GM18517 (cell line): ENCODE measurements around the gene BRMS1.
"Not testable (repeated sequence)": the region's sequence is repeated elsewhere in the genome, so short reads cannot be mapped to it uniquely, and the experiment has no call there.

Source experiments
- ATAC-seq: cut with Tn5 transposase; IDR thresholded peaks from one replicate; pipeline ENCODE4 v1.9.1; 2021; ENCODE audit warnings: mild to moderate bottlenecking, moderate library complexity; ENCODE audit not compliant: unreplicated experiment

BRMS1 gene

DNA sequence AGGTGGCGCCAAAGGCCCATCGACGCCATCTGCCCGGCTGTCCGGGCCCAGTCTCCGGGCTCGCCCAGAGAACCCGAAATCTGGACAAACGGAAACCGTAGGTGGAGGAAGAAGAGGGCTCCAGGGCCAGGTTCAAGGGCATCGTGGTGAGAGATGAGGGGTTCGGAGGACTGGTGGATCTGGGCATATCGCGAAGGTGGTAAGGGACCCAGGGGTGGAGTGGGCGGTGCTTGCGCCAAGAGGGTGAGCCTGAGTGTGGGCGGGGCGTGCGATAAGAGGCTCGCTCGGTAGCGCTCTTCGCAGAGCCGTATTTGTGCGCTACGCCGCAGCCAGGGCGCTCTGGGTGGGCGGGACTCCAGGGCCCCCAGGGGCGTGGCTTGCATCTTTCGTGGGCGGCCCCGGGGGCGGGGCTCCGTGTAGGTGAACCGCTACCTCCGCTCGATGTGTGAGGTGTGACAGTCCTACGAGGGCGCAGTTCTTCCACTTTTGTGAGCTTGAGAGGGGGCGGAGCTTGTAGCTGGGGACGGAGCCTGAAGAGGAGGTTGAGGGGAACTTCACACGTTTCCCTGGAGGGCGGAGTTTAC is 32.8 kb downstream of the BRMS1 start:
- ATAC-seq, result peak; percentile 71

DNA sequence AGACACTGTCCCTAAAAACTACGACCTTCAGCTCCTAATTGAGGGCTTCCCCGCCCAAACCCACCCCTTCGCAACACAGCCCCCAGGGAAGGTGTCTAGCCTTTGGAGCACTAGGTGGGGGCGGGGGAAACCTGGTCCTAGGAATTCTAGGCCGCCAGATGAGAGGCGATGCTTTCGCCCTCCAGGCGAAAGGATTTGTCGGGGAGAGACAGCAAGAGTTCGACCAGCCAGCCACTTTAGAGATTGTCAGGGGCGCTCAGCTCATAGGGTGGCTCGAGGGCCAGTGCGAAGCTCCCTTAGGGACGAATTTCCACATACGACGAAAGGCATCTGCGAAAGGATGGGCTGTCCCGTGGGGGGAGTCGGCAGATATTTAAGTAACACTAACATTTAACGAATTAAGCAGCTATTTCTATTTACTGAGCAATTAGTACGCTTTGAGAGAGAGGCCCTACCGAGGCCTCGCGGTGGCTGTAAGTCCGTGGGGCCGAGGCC is 33.4 kb downstream of the BRMS1 start:
- ATAC-seq, result no peak

DNA sequence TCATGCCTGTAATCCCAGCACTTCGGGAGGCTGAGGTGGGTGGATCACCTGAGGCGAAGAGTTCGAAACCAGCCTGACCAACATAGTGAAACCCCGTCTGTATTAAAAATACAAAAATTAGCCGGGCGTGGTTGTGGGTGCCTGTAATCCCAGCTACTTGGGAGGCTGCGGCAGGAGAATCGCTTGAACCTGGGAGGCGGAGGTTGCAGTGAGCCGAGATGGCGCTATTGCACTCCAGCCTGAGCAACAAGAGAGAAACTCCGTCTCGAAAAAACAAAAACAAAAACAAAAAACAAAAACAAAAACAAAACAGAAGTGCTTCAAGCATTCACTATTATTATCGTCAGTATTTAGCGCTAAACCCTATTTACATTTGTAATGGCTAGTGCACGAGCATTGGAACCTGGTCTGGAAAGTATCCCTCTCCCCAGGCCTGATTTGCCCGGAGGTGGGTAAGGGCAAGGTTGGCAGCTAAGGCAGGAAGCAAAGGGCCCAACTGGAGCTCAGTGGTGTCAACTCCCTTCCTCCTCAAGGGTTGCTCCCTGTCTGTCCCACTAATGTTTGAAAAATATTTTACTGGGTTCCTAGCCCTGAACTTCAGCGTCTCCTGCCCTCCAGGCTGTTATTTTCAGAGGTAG is 34.0 kb downstream of the BRMS1 start:
- ATAC-seq, result not testable (repeated sequence)

DNA sequence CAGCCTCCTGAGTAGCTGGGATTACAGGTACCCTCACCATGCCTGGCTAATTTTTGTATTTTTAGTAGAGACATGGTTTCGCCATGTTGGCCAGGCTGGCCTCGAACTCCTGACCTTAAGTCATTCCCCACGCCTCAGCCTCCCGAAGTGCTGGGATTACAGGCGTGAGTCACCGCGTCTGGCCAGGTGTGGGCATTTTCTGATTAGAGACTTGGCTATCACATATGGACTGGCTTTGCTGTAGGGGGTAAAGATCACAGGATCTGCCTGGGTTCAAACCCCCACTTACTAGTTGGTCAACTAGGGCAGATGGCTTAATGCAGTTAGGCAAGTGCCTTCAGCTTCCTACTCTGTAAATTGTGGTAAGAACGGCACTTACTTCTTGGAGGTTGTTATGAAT is 34.6 kb downstream of the BRMS1 start:
- ATAC-seq, result no peak

DNA sequence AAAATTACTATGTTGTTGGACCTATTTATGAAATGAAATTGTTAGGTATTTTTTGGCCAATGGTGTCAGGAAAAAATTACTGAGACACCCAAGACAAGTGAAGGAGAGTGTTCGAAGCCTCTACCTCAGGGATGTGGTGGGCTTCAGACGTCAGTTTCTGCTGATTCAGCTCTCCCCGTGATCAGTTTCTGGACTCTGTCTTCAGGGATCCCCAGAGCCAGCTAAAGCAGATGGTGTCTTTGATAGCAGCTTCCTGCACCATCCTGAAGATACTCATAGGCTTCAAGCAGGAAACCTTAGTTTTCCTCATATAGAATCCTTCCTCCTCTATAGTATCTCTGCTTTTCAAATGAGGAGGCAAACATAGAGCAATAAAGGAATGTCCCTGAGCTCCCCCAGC is 35.4 kb downstream of the BRMS1 start:
- no peak for ATAC-seq

DNA sequence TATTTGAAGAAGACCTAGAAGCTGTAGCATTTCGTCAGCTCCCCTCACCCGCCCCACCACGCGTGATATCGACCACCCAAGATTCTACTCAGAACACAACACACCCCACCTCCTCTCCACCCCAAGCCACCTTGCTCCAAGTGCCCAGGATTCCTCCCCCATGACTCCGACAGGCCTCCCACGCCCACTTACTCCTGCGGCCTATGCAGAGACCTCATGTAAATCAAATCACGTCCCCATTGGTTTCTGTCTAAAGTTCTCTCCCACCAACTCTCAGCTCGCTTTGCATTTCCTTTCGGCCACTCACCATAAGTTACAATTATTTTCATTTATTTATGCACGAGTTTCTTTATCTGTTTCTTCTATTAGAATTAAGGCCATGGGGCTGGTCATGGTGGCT is 42.2 kb downstream of the BRMS1 start:
- no peak for ATAC-seq

DNA sequence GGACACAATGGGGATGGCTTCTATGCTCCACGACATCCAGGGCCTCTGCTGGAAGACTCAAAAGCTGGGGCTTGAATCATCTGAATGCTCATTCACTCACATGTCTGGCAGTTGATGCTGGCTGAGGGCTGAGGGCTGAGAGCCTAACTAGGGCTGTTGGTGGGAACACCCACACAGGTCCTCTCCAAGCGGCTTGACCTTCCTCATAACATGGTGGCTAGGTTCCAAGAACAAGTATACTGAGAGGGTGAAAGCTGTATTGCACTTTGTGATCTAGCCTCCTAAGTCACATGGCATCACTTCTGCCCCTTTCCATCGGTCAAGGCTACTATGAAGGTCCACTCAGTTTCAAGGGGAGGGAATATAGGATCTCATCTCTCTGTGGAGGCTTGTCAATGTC is 45.7 kb downstream of the BRMS1 start:
- ATAC-seq, result no peak

DNA sequence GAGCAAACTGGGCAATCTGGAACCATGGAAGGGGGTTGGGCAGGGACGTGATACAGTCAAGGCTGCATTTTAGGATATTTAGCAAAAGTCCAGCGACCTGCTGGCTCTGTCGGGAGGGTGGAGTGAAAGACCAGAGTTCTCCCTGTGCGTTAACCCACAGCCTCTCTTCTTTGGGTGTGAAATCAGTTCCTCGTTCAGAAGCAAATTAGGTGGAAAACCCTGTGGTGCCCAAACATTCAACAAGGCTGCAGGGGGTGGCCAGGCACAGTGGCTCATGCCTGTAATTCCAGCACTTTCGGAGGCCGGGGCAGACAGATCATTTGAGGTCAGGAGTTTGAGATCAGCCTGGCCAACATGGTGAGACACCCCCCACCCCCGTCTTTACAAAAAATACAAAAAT is 47.3 kb downstream of the BRMS1 start:
- ATAC-seq, result no peak

DNA sequence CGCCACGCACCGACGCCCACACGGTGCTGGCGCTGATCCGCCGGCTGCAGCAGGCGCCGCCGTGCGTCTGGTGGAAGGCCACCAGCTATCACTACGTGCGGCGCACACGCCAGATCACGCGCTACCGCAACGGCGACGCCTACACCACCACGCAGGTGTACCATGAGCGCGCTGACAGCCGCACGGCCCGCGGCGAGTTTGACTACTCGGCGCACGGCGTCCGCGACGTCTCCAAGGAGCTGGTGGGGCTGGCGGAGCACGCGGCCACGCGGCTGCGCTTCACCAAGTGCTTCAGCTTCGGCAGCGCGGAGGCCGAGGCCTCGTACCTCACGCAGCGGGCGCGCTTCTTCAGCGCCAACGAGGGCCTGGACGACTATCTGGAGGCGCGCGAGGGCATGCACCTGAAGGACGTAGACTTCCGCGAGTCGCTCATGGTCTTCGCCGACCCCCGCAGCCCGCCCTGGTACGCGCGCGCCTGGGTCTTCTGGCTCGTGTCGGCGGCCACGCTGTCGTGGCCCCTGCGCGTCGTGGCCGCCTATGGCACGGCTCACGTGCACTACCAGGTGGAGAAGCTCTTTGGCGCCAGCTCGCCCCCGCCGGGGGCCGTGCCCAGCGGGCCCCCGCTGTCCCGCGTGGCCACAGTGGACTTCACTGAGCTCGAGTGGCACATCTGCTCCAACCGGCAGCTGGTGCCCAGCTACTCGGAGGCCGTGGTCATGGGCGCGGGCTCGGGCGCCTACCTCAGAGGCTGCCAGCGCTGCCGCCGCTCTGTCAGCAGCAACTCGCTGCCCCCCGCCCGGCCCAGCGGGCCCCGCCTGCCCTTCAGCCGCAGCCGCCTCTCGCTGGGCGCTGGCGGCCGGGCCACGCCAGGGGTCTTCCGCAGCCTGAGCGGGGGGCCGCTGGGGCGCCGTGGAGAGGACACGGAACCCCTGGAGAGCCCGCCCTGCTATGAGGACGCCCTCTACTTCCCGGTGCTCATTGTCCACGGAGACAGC is 50.0 kb downstream of the BRMS1 start:
- ATAC-seq, result no peak

DNA sequence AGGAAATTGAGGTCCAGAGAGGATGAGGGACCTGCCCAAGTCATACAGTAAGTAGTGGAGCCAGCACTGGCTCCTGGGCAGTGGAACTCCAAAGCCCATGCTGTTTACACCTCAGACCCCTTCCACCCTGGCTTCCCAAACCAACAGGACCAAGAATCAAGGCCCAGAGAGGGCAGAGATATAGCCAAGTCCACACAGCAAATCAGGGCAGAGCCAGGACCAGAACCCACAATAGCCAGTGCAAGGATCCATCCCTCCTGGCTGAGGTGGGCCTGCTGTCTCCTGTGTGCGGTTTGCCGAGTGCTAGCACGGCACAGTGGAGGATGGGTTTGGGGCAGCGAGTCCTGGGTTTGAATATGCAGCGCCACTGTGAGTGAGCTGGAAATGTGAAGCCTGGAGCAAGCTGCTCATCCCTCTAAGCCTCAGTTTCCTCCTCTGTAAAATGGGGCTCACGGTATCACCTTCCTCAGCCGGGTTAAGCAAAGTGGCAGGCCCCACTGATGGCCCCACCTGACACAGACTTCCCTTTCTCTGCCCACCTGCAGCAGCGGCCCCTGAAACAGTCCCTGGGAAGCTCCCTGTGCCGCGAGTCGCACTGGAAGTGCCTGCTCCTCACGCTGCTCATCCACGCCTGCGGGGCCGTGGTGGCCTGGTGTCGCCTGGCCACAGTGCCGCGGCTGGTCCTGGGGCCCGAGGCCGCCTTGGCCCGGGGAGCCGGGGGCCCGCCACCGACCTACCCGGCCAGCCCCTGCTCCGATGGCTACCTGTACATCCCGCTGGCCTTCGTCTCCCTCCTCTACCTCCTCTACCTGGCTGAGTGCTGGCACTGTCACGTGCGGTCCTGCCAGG is 50.9 kb downstream of the BRMS1 start:
- no peak for ATAC-seq

DNA sequence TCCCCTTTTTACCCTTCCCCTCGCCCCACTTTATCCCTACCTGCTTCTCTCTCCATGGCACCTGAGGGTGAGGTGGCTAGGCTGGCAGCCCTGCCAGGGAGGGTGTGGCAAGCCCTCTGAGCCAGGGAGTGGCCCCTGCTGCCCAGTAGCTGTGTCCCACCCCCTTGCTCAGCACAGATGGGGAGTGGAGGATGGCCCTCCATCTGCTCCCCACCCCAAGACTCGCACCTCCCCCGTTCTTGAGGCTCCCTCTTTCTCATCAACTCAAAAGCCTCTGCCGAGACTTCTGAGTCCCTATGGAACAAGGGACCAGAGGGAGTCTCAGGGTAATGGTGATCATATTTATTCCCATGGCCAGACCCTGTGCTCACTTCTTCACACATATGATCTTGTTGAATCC is 51.6 kb downstream of the BRMS1 start:
- ATAC-seq, result no peak

DNA sequence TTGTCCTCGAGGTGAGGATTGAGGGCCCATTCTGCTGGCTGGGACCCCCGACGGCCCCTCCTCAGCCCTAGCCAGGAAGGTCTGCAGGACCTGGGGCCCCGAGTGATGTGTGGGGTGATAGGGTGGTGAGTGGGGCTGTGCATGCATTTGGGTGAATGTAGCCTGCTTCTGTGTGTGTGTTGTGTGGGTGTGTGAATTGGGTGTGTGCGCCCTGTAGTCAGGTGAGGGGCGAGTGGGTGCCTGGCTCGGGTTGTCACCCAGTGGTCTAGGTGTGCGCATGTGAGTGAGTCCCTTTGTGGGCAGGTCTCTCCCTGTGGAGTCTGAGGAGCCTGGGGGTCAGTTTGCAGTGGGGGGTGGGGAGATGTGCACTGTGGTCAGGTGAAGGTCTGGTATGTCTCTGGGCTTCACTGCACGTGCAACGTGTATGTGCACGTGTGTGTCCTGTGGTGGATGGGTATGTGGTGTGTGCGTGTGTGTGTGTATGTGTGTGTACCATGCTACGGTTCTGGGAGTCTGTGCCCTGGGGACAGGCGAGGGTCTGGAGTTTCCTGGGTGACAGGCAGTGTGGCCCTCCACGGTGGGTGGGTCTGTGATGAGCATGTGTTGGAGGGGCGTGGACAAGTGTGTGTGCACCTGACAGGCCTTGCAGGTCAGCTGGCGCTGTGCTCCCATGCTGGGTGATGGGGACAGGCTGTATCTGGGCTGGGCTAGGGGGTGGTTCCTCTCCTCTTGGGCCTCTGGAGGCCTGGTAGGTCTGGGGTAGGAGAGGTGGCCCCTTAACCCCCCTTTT is 52.2 kb downstream of the BRMS1 start:
- no peak for ATAC-seq

DNA sequence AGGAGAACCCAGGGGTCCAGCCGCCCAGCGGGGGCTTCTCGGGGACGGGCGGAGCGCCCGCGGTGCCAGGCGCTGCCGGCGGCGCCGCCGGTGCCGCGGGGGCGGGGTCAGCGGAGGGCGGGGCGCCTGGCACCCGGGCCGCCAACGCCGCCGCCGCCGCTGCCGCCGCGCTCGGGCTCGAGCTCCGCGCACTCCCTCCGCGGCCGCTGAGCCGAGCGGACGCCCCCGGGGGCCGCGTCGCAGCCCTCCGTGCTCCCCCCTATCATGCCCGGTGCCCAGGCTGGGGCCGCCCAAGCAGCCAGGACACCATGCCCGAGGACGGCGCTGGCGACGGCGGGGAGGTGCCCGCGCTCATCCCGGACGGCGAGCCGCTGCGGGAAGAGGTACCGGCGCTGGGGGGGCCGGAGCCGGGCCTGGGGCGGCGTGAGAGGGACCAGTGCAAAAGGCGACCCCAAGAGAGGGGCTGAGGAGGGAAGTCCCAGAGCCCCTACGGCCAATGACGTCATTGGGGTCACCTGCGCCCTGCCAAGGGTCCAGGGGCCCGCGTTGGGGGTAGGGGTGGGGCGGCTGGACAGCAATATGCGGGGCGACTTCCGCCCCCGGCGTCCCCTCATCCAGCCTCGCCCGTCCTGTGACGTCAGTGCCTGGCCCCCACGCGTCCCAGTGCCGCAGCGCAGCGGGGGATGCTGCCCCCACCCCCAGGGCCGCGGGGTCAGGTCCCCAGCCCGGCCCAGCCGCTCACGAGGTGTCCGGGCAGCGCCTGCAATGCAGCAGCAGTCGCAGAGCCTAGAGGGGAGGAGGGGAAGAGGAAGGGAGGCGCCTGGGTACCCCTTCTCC is 53.0 kb downstream of the BRMS1 start, which contains the start of gene TMEM151A:
TMEM151A (plus strand) TSS at position 189 of the 837 bp plus-strand sequence; CDS start at position 309, 120 bp downstream.
- no peak for ATAC-seq

DNA sequence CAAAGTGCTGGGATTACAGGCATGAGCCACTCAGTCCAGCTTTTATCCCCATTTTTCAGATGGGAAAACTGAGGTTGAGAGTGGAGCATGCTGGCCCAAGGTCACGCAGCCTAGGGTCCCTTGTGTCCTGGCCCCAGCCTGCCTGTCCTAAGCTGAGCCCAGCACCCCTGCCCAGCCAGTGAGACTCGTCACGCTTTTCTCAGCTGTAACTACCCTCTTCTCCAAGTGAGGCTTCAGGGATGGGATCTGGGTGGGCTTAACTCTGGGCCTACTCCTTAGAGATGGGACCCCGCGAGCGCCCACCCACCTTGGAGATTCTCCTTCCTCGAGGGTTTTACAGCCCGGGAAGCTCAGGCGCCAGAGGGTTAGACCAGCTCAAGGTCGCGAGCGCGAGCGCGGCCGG is 53.6 kb downstream of the BRMS1 start:
- ATAC-seq, result no peak

DNA sequence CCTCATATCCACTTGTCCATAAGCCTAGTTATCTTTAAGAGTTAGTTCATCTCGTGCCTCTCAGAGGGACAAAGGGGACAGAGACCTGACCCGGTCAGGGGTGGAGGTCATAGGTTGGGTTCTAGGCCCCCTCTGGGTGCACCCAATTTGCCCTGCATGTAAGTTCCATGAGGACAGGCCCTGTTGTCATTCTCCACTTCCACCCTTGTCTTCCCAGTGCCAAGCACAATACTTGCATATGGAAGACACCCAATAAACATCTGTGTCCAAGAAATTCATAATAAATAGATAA is 54.6 kb downstream of the BRMS1 start:
- ATAC-seq, result no peak

DNA sequence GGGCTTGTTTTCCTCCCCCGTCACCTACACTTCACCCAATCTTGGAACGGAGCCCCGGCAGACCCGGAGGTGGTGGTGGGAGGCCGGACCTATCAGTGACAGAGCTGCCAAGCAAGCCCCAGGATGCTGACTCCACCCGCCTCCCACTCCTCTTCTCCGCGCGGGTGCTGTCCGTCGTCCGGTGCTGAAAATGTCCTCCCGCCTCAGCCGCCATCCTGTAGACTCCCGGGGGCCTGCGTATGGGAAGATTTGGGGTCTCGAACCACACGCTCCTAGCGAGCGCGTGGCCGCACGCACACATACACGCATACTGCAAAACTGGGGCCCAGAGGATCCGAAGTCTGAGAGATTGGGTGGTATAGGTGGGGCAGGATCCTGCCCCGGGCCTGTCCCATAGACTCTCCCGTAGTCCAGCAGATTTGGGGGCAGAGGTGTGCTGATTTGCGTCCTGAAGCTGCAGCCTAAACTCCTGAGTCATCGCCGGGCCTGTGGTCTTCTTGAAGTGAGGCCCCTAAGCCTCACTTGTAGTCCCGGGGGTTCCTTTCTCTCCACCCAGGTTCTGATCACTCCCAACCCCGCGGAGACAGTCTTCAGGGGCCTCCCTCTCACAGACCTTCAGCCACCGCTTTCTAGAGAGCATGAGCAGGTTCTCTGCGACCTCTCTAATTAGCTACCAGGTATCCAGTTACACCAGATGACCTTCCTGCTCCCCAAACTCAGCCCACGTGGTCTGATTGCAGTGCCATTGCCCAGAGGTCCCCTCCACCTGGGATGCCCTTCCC is 55.2 kb downstream of the BRMS1 start:
- peak; percentile 34 for ATAC-seq

DNA sequence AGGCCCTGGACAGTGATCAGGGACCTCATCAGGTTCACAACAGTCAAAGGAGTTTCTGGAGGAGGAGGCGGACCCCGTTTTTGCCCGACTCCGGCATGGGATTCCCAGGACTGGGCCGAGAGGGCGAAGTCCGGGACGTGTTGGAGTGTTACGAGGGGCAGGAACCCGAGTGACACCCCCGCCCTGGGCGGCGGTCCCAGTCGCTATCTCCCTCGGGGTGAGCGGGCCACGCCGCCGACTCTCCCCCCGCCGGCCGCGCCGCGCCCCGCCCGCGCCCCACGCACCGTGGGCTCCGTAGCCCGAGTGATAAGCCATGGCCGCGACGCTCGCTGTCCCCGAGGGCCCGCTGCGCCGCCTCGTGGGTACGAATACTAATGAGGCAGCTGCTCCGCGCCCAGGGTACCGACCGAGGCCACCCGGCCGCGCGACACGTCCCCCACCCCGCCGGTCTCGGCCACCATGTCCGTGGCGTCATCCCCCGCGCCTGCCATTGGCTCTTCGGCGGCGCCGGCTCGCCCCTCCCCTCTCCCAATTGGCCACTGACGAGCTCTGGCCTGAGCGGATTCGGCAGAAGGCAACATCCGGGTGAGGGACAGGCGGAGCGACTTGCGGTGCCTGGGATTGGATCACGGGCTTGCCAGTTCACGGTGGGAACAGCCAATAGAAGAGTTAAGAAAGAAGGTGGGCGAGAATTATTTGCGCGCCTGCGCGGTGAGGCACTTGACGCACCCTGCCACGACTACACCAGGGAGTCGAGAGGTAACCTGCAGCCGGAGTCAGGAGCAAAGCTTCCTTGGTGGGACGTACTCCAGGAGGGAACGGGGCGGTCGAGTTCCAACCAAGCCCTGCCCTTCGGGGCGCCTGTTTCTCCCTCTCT is 56.0 kb downstream of the BRMS1 start, which contains the start of gene YIF1A:
YIF1A (minus strand) TSS at position 473 of the 877 bp plus-strand sequence; CDS start at position 315, 158 bp downstream.
- peak; percentile 89 for ATAC-seq
